ENCODE results near the gene TFE3. TPM values are rescaled to one million over a fixed set of nuclear protein-coding genes. Genes with fewer than 3 reads are reported as not detected.
A peak's percentile ranks its signal among the peaks of the same experiment; 100 is the strongest.

TFE3 gene
- total and polyA plus RNA-seq, 2 experiments from 2014 or later, result 21.4 to 83.8 TPM

DNA sequence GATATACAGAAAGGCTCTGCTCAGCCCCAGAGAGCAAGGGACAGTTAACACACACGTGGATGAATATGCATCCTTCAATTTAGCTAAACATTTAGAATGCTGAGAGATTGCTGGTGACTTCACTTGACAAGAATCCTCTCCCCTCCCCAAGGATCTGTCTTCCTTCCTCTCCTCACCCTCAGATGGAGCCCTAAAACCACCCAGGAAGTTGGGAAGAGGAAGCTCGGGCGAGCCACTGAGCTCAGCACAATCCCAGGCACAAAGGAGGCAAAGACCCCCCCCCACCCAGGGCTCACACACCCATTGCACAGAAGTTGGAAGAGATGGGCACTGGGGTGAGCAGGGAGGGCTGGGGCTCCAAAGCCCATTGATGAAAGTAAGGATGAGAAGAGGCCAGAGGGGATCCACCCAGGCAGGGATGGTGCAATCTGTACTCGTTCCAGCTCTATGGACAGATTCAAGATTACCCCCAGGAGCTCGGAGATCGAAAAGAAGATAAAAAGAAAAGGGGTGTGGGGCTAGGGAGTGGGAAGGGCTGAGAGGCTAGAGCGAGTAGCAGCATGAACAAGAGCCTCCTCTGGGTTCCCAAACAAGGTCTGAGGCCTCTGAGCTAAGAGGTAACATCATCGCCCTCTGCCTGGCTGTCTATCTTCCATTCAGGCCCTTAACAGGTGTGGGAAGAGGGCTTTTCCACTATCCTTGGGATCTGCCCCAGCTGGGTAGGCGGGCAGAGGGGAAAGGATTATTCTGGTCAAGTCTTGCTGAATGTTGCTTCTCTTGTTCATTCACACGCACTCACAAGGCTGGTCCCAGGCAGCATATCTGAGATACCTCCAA, 1.2 kb downstream of the TFE3 start:
- H3K27ac Mint-ChIP-seq, result peak overlapping the region; percentile 97
- H3K4me1 Mint-ChIP-seq, result peaks cover 27% of the 10 kb centered on the region
- Histone ChIP-seq H4K20me1 (replicated peaks; ENCODE audit: insufficient read depth) (no peaks in the 10 kb centered on the region), H3K9me2 (ENCODE audit: insufficient read depth) (no peaks in the 10 kb centered on the region), H3K27ac (ENCODE audit: low read depth) (peak overlapping the region; percentile 94), H3K4me3 (peak overlapping the region; percentile 77), H3K79me2 (replicated peaks; ENCODE audit: insufficient read depth) (peaks cover 40% of the 10 kb centered on the region), H3K4me1 (ENCODE audit: insufficient read depth) (peaks cover 4% of the 10 kb centered on the region), H3K4me2 (peak overlapping the region; percentile 74), H2AFZ (no peak overlapping the region), H3K27me3 (ENCODE audit: insufficient read depth) (no peaks in the 10 kb centered on the region), H3K36me3 (ENCODE audit: insufficient read depth) (peaks cover 12% of the 10 kb centered on the region; the same call in 1 of the 2 replicates), H3F3A (replicated peaks; ENCODE audit: low read depth) (no peaks in the 10 kb centered on the region)
- peak overlapping the region; percentile 96 for H3K4me3 Mint-ChIP-seq
- no peaks in the 10 kb centered on the region; the same call in 2 of the 3 replicates for H3K9me3 Mint-ChIP-seq
- peaks cover 20% of the 10 kb centered on the region for H3K27me3 Mint-ChIP-seq (ENCODE audit: insufficient read depth, low read depth, poor library complexity)
- DNase-seq (ENCODE audit: low spot score) (peak; percentile 21), ATAC-seq (no peak)
- peaks cover 33% of the 10 kb centered on the region for H3K36me3 Mint-ChIP-seq (ENCODE audit: low read depth)
- TF ChIP-seq STAT1 (IDR thresholded peaks at IDR 0.05; ENCODE audit: unreplicated experiment) (no peak), ZNF331 (CRISPR knock-in tag; IDR thresholded peaks at IDR 0.05; ENCODE audit: low read depth) (no peak), JUNB (IDR thresholded peaks at IDR 0.05; ENCODE audit: unreplicated experiment) (no peak)
- TF ChIP-seq, protein P1, sequence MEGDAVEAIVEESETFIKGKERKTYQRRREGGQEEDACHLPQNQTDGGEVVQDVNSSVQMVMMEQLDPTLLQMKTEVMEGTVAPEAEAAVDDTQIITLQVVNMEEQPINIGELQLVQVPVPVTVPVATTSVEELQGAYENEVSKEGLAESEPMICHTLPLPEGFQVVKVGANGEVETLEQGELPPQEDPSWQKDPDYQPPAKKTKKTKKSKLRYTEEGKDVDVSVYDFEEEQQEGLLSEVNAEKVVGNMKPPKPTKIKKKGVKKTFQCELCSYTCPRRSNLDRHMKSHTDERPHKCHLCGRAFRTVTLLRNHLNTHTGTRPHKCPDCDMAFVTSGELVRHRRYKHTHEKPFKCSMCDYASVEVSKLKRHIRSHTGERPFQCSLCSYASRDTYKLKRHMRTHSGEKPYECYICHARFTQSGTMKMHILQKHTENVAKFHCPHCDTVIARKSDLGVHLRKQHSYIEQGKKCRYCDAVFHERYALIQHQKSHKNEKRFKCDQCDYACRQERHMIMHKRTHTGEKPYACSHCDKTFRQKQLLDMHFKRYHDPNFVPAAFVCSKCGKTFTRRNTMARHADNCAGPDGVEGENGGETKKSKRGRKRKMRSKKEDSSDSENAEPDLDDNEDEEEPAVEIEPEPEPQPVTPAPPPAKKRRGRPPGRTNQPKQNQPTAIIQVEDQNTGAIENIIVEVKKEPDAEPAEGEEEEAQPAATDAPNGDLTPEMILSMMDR (conservative IDR thresholded peaks at IDR 0.05; ENCODE audit: low read depth in 2 of 2), result 0 out of 4 replicates have a peak, but pooled peaks of 1 of the 2 experiments have one; percentile 1

DNA sequence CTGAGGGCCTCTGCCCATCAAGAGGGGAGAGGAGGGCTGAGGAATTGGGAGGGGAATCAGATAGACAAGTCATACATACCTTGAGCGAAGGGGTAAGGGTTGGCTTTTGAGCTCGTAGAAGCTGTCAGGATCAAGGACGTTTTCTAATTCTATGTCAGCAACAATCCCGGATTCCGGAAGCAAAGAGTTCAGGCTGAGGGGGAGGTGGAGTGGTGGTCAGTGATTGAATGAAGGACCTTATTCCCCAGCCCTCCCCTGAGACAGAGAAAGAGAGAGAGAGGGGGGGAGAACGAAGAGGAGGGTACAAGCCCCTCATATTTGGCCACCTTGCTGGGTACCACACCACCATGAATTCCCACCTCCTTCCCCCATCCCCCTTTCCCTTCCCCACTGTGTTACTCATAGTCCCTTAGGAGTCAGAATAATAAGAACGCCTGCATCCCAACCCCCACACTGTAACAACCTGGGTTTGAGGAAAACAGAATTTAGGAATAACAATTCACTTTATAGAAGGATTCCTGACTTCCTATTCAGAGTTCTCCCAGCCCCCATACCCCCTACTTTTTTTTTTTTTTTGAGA, 2.7 kb downstream of the TFE3 start:
- H2AFZ ChIP-seq, result no peak overlapping the region
- DNase-seq (ENCODE audit: low spot score), result peak; percentile 52
- H3K27ac ChIP-seq (ENCODE audit: low read depth), result peak overlapping the region; percentile 94
- peak overlapping the region; percentile 96 for H3K4me3 Mint-ChIP-seq
- peaks cover 17% of the 10 kb centered on the region; the same call in 1 of the 2 replicates for H3K36me3 ChIP-seq (ENCODE audit: insufficient read depth)
- H3K79me2 ChIP-seq (replicated peaks; ENCODE audit: insufficient read depth), result peaks cover 40% of the 10 kb centered on the region
- H3F3A ChIP-seq (replicated peaks; ENCODE audit: low read depth), result no peaks in the 10 kb centered on the region
- no peaks in the 10 kb centered on the region; the same call in 2 of the 3 replicates for H3K9me3 Mint-ChIP-seq
- H3K4me1 Mint-ChIP-seq, result peaks cover 27% of the 10 kb centered on the region
- peak overlapping the region; percentile 74 for H3K4me2 ChIP-seq
- peaks cover 4% of the 10 kb centered on the region for H3K4me1 ChIP-seq (ENCODE audit: insufficient read depth)
- no peaks in the 10 kb centered on the region for H3K9me2 ChIP-seq (ENCODE audit: insufficient read depth)
- no peaks in the 10 kb centered on the region for H3K27me3 ChIP-seq (ENCODE audit: insufficient read depth)
- H3K36me3 Mint-ChIP-seq (ENCODE audit: low read depth), result peaks cover 47% of the 10 kb centered on the region
- ATAC-seq, result peak; percentile 7
- H3K27me3 Mint-ChIP-seq (ENCODE audit: insufficient read depth, low read depth, poor library complexity), result peaks cover 21% of the 10 kb centered on the region
- H4K20me1 ChIP-seq (replicated peaks; ENCODE audit: insufficient read depth), result no peaks in the 10 kb centered on the region
- TF ChIP-seq CREB1 (CRISPR knock-in tag; IDR thresholded peaks at IDR 0.05; ENCODE audit: low read depth), result no peak
- H3K27ac Mint-ChIP-seq, result peak overlapping the region; percentile 97
- peak overlapping the region; percentile 77 for H3K4me3 ChIP-seq

Data from GM23338 (cell line).